ENCODE measurements around the gene ESRP2. TPM values are rescaled to one million over a fixed set of nuclear protein-coding genes. Genes with fewer than 3 reads are reported as not detected.
A peak's percentile ranks its signal among the peaks of the same experiment; 100 is the strongest.

Gene ESRP2
- total and polyA plus RNA-seq, 12 donors: 0.07 to 1.0 (median 0.44) TPM

- ATAC-seq (no peak), DNase-seq (no peak)
- Histone ChIP-seq H3K36me3 (peaks cover 0 to 61% (median 15%) of the 10 kb centered on the region in 9 donors), H3K4me1 (peaks cover 0 to 10% (median 0%) of the 10 kb centered on the region in 9 donors), H3K27ac (no peak overlapping the region), H3K27me3 (no peaks in the 10 kb centered on the region), H3K9me3 (no peaks in the 10 kb centered on the region), H3K4me3 (no peak overlapping the region)
- no peak for TF ChIP-seq CTCF (IDR thresholded peaks at IDR 0.05)
- intact Hi-C loops (cut with DNase I): no loop called here
- 77 to 95% methylated on average over 3 of the region's 3 CpGs for WGBS, 2 donors
Measured at GRCh38 chr16:68194251-68194650, 41.7 kb downstream of the ESRP2 start.

- Histone ChIP-seq H3K9me3 (no peaks in the 10 kb centered on the region), H3K36me3 (peaks cover 0 to 85% (median 25%) of the 10 kb centered on the region in 9 donors), H3K27me3 (no peaks in the 10 kb centered on the region), H3K4me1 (peaks cover 0 to 10% (median 0%) of the 10 kb centered on the region in 9 donors), H3K27ac (peak overlapping the region in 1 of 10 donors; percentile 28), H3K4me3 (no peak overlapping the region)
- WGBS, 2 donors: 97 to 98% methylated on average over 2 of the region's 2 CpGs
- no peak for TF ChIP-seq CTCF (IDR thresholded peaks at IDR 0.05)
- intact Hi-C loops (cut with DNase I): no loop called here
- no peak for DNase-seq
- ATAC-seq: no peak
Measured at GRCh38 chr16:68190736-68191510, 45.0 kb downstream of the ESRP2 start.

- TF ChIP-seq CTCF (IDR thresholded peaks at IDR 0.05): no peak
- Histone ChIP-seq H3K4me1 (peaks cover 0 to 10% (median 0%) of the 10 kb centered on the region in 9 donors), H3K36me3 (peaks cover 0 to 90% (median 25%) of the 10 kb centered on the region in 9 donors), H3K9me3 (no peaks in the 10 kb centered on the region), H3K27ac (peak overlapping the region in 1 of 10 donors; percentile 28), H3K27me3 (no peaks in the 10 kb centered on the region), H3K4me3 (no peak overlapping the region)
- ATAC-seq: no peak
- WGBS, 2 donors: 87 to 90% methylated on average over 1 of the region's 1 CpG
- intact Hi-C loops (cut with DNase I): no loop called here
- DNase-seq: no peak
Measured at GRCh38 chr16:68190081-68190480, 45.8 kb downstream of the ESRP2 start.

- no peak overlapping the region for H3K27ac ChIP-seq
- no peak overlapping the region for H3K4me3 ChIP-seq
- ATAC-seq (no peak), DNase-seq (no peak)
- TF ChIP-seq CTCF (IDR thresholded peaks at IDR 0.05): no peak
- no peaks in the 10 kb centered on the region for H3K9me3 ChIP-seq
- 97 to 98% methylated on average over 10 of the region's 10 CpGs for WGBS, 2 donors
- no peaks in the 10 kb centered on the region for H3K27me3 ChIP-seq
- H3K4me1 ChIP-seq: peaks cover 0 to 10% (median 0%) of the 10 kb centered on the region in 9 donors
- intact Hi-C loops (cut with DNase I): no loop called here
- H3K36me3 ChIP-seq: peaks cover 0 to 99% (median 33%) of the 10 kb centered on the region in 9 donors
Measured at GRCh38 chr16:68188170-68188569, 47.8 kb downstream of the ESRP2 start.

Data from heart right ventricle (tissue), 16 donors.